GM06990 (cell line): Measurements from ENCODE around the gene TMEM236.

ENCODE experiments used
- DNase-seq: peaks from one replicate; pipeline ENCODE4 v3.0.0-alpha.2; 2011; ENCODE audit not compliant: insufficient read length; ENCODE audit errors: extremely low read depth
- H3K27me3 ChIP-seq: replicated peaks from 2 replicates; pipeline ENCODE4 v1.6.0; 2011; ENCODE audit warnings: low read length; ENCODE audit not compliant: control insufficient read depth, insufficient read depth
- H3K36me3 ChIP-seq: 2 replicates; pipeline ENCODE4 v1.5.1; 2011; ENCODE audit warnings: low read length; ENCODE audit not compliant: control insufficient read depth, insufficient read depth
- H3K4me3 ChIP-seq: replicated peaks from 2 replicates; pipeline ENCODE4 v1.5.1; 2011; ENCODE audit warnings: low read depth, mild to moderate bottlenecking, control low read depth, low read length
- TF ChIP-seq, protein P1 (sequence below): IDR thresholded peaks from 2 replicates; pipeline ENCODE4 v1.5.1; 2011; ENCODE audit warnings: low read length, control low read depth, mild to moderate bottlenecking, inconsistent platforms; ENCODE audit not compliant: insufficient read depth, poor library complexity, severe bottlenecking

The TMEM236 gene

DNA sequence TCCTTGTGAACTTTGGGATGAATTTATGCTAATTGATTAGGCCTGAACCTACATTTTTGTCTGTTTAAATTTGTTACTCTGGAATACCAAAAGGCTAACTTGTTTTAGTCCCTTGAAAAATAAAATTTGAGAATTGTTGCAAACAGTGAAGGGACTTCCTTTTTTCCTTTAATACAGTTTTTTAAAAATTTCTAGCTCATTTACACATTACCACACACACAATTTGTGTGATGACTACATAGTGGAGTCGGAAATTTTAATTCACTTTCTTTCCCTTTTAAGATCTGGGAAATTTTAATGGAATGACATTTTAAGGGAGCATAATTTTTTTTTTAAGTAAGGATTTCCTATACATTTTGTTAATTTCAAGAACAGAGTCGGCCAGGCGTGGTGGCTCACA, 8.6 kb upstream of the TMEM236 start:
- H3K27me3 ChIP-seq = no peaks in the 10 kb centered on the region; the same call in 1 of the 2 replicates
- DNase-seq = no peak
- TF ChIP-seq, protein P1, sequence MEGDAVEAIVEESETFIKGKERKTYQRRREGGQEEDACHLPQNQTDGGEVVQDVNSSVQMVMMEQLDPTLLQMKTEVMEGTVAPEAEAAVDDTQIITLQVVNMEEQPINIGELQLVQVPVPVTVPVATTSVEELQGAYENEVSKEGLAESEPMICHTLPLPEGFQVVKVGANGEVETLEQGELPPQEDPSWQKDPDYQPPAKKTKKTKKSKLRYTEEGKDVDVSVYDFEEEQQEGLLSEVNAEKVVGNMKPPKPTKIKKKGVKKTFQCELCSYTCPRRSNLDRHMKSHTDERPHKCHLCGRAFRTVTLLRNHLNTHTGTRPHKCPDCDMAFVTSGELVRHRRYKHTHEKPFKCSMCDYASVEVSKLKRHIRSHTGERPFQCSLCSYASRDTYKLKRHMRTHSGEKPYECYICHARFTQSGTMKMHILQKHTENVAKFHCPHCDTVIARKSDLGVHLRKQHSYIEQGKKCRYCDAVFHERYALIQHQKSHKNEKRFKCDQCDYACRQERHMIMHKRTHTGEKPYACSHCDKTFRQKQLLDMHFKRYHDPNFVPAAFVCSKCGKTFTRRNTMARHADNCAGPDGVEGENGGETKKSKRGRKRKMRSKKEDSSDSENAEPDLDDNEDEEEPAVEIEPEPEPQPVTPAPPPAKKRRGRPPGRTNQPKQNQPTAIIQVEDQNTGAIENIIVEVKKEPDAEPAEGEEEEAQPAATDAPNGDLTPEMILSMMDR = no peak
- H3K36me3 ChIP-seq = no peaks in the 10 kb centered on the region
- H3K4me3 ChIP-seq = no peak overlapping the region

DNA sequence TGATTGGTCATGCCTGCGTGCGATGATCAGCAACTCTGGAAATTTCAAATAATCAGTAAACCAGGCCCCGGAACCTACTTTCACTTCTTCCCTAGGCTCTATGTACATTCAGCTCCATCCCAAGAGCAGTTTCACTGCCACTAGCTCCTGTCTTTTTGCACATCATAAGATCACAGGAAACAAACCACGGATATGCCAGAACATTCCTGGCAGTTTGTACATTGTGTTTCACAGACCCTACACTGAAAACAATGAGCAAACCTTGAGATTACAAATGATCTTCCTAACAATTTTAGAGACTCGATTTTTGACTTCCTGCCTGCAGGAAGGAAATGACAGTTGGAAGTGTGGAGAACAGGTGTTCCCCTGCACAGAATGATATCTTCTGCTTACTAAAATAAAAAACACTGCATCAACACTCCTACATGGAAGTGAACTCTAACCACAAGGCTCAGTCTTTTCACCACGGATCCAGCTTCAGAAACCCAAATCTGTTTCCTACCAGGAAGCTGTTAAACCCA, 7.6 kb upstream of the TMEM236 start:
- TF ChIP-seq, protein P1 = no peak
- Histone ChIP-seq H3K27me3 (no peaks in the 10 kb centered on the region; the same call in 1 of the 2 replicates), H3K4me3 (no peak overlapping the region), H3K36me3 (no peaks in the 10 kb centered on the region)
- no peak for DNase-seq

DNA sequence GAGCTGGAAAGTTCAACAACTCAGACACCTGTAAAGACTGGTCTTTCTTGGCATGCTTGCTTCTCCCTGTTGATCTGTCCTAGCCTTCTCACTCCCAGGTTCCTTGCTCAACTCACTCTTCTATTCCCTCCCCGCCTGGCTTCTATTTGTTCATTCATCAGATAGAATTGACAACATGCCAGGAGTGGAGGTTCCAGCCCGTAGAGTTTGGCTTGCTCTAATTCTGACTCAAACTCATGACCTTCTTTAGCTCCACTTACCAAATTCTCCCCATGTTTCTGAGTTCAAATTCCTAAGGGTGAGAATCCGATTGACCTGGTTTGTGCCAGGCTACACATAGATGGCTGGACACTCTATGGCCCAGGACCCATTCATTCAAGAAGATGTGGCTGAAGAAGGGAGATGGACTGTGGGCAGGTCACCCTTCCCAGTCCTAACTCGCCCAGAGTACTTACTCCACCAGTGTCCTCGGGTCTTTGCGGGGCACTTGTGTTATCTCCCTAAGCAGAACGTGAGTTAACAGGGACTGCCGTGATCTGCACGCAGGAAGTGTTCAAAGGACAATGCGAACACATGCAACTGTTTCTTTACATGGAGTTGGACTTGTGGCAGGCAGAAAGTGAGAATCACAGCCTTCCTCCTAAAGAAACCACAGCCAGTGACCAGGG, 4.0 kb upstream of the TMEM236 start:
- Histone ChIP-seq H3K27me3 (no peaks in the 10 kb centered on the region; the same call in 1 of the 2 replicates), H3K4me3 (no peak overlapping the region), H3K36me3 (no peaks in the 10 kb centered on the region)
- DNase-seq = no peak
- TF ChIP-seq, protein P1 = no peak

DNA sequence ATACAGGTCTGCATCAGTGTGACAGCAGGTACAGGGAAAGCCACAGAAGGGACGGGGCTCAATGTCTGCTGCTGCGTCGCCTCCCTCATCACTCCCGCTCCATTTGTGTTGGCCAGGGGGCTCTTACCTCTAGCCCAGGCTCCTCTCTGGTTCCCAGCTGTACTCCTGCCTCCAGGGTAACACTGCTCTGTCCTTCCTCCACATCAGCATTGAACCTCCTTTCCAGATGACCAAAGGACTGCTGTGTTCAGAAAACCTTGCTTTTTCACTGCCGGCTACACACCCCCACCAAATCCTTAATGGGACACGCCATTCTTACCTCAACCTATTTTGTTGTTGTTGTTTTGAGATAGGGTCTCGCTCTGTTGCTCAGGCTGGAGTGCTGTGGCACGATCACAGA, 2.1 kb upstream of the TMEM236 start:
- H3K36me3 ChIP-seq = no peaks in the 10 kb centered on the region
- H3K4me3 ChIP-seq = no peak overlapping the region
- DNase-seq = no peak
- no peaks in the 10 kb centered on the region; the same call in 1 of the 2 replicates for H3K27me3 ChIP-seq
- TF ChIP-seq, protein P1 = no peak

DNA sequence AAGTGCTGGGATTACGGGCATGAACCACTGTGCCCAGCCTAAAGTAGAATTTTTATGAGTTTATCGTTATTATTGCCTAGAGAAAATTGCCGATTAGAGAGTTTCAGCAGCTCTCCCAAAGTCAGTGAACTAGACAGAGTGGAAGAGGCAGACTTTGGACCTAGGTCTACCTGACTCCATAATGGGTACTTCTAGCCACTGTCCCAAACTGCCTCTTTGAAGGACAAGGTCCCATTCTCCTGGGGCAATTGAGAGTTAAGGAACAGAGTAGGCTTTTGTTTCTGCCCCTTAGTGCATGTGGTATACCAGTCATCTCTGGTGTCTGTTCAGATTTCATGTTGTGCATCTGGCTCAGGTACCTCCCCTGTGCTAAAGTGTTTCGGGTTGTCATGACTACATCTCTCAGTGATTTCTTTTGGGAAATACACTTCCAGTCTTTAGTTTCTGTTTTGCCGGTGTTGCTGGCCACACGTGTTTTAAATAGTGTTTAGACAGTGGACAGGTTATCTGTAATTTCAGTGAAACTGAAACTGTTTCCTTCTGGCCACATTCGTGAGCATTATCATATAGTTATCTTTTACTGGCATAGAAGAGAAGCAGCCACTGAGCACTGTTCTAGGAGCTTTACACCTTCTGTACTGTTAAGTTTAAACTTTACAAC, 4.7 kb downstream of the TMEM236 start:
- Histone ChIP-seq H3K4me3 (no peak overlapping the region; the same call in 1 of the 2 replicates), H3K27me3 (no peaks in the 10 kb centered on the region), H3K36me3 (no peaks in the 10 kb centered on the region)
- DNase-seq = no peak
- TF ChIP-seq, protein P1 = no peak
